OCI-LY7 (cell line): ENCODE data around the gene DNASE1L1. TPM values are rescaled to one million over a fixed set of nuclear protein-coding genes. Genes with fewer than 3 reads are reported as not detected.
A peak's percentile ranks its signal among the peaks of the same experiment; 100 is the strongest.

ENCODE experiments used
- BruUV-seq: library from RNA; stranded (reverse); fragments of 400-500 nt; replicated peaks from 2 replicates; lab custom pipeline; 2021; lab: Mats Ljungman, UMichigan
- CTCF ChIA-PET: fragments of 300-600 bp; sonication (Branson Sonifier 250); formaldehyde crosslinking; loops from one replicate; lab custom pipeline; 2022; ENCODE audit warnings: antibody characterized with exemption; ENCODE audit not compliant: unreplicated experiment; lab: Charles Lee
- POLR2A ChIA-PET: fragments of 300-600 bp; sonication (Branson Sonifier 250); formaldehyde crosslinking; loops from one replicate; lab custom pipeline; 2022; ENCODE audit warnings: antibody characterized with exemption; lab: Charles Lee
- DNase-seq: peaks from one replicate; pipeline ENCODE4 v3.0.0-alpha.2; 2015; ENCODE audit warnings: low spot score
- H2AFZ ChIP-seq: fragments of 200-600 bp; sonication (generic), shearing (Covaris generic); 2 replicates; pipeline ENCODE4 v1.6.1; 2014; ENCODE audit warnings: mild to moderate bottlenecking, antibody characterized with exemption, low read length, moderate library complexity
- H3K27ac ChIP-seq: fragments of 200-600 bp; sonication (generic); 2 replicates; pipeline ENCODE4 v1.5.1; 2014; ENCODE audit warnings: mixed run types, low read depth, mild to moderate bottlenecking, moderate library complexity, low read length, inconsistent platforms; ENCODE audit not compliant: poor library complexity, severe bottlenecking
- H3K36me3 ChIP-seq: fragments of 200-600 bp; sonication (generic); 2 replicates; pipeline ENCODE4 v1.6.1; 2014; ENCODE audit warnings: mild to moderate bottlenecking, antibody characterized with exemption, low read length, moderate library complexity, mixed read lengths; ENCODE audit not compliant: insufficient read depth
- H3K4me1 ChIP-seq: fragments of 200-600 bp; sonication (generic); 2 replicates; pipeline ENCODE4 v1.5.1; 2014; ENCODE audit warnings: mild to moderate bottlenecking, low read length; ENCODE audit not compliant: insufficient read depth, poor library complexity, severe bottlenecking
- H3K4me2 ChIP-seq: fragments of 200-600 bp; sonication (generic); 2 replicates; pipeline ENCODE4 v1.6.1; 2014; ENCODE audit warnings: mild to moderate bottlenecking, low read length
- H3K4me3 ChIP-seq: fragments of 200-600 bp; sonication (generic); 2 replicates; pipeline ENCODE4 v1.5.1; 2014; ENCODE audit warnings: mild to moderate bottlenecking, low read depth, low read length; ENCODE audit not compliant: poor library complexity, severe bottlenecking
- H3K79me2 ChIP-seq: fragments of 200-600 bp; sonication (generic); 2 replicates; pipeline ENCODE4 v1.6.1; 2016; ENCODE audit warnings: low read depth, mild to moderate bottlenecking, low read length, moderate library complexity, mixed read lengths; ENCODE audit not compliant: insufficient read depth
- H3K9me2 ChIP-seq: fragments of 200-600 bp; sonication (generic); 2 replicates; pipeline ENCODE4 v1.6.1; 2016; ENCODE audit warnings: mild to moderate bottlenecking, low read length, mixed read lengths; ENCODE audit not compliant: insufficient read depth
- H3K9me3 ChIP-seq: fragments of 200-600 bp; sonication (generic); 2 replicates; pipeline ENCODE4 v1.6.1; 2014; ENCODE audit warnings: mild to moderate bottlenecking, mixed run types, low read length, mixed read lengths
- H4K20me1 ChIP-seq: fragments of 200-600 bp; sonication (generic); 2 replicates; pipeline ENCODE4 v1.6.1; 2014; ENCODE audit warnings: mild to moderate bottlenecking, antibody characterized with exemption, low read length, moderate library complexity, mixed read lengths; ENCODE audit not compliant: insufficient read depth
- CTCF ChIP-seq: fragments of 200-600 bp; sonication (generic); conservative IDR thresholded peaks from 2 replicates; pipeline ENCODE4 v1.5.1; 2014; ENCODE audit warnings: mild to moderate bottlenecking, antibody characterized with exemption, low read length, moderate library complexity, mixed read lengths
- EZH2phosphoT487 ChIP-seq: fragments of 200-600 bp; sonication (generic); IDR thresholded peaks from 2 replicates; pipeline ENCODE4 v1.6.1; 2018; ENCODE audit warnings: low read depth, borderline replicate concordance, mild to moderate bottlenecking, mixed run types, antibody characterized with exemption, low read length, moderate library complexity, mixed read lengths
- intact Hi-C: fragments of 100-400 bp; cut with micrococcal nuclease; formaldehyde crosslinking; loops from one replicate; pipeline ENCODE4 v1.10.0; 2022; ENCODE audit not compliant: unreplicated experiment
- total RNA-seq, 2 experiments: library from RNA; depleted of rRNA in 1 of 2; stranded (reverse); fragments of >200 nt in 1 of 2; shearing (Covaris generic) in 1 of 2; gene quantifications; 2 replicates each; pipeline ENCODE4 v1.2.3, GENCODE V29; 2014 to 2022

Gene DNASE1L1
- total RNA-seq, 2 experiments from 2014 or later = 23.1 to 30.1 TPM

GRCh38 chrX:154359362-154360154 lies 49.5 kb downstream of the DNASE1L1 start:
- H3K9me2 ChIP-seq = no peaks in the 10 kb centered on the region
- no peak for TF ChIP-seq EZH2phosphoT487
- TF ChIP-seq CTCF = no peak
- no peaks in the 10 kb centered on the region for H3K9me3 ChIP-seq
- no peaks in the 10 kb centered on the region for H4K20me1 ChIP-seq
- no peak for DNase-seq
- no peaks in the 10 kb centered on the region for H3K79me2 ChIP-seq
- peaks cover 55% of the 10 kb centered on the region for H3K36me3 ChIP-seq
- no peaks in the 10 kb centered on the region for H3K4me1 ChIP-seq
- H3K27ac ChIP-seq = no peak overlapping the region
- H3K4me3 ChIP-seq = no peak overlapping the region
- H2AFZ ChIP-seq = no peak overlapping the region
- H3K4me2 ChIP-seq = no peak overlapping the region
- CTCF ChIA-PET = no interaction called here
- intact Hi-C loops = no loop called here
- BruUV-seq = TSS peak; percentile 83
- POLR2A ChIA-PET = no interaction called here

- no peaks in the 10 kb centered on the region for H3K79me2 ChIP-seq
- no peak for TF ChIP-seq EZH2phosphoT487
- no peak for TF ChIP-seq CTCF
- peaks cover 55% of the 10 kb centered on the region for H3K36me3 ChIP-seq
- H3K9me2 ChIP-seq = no peaks in the 10 kb centered on the region
- no peaks in the 10 kb centered on the region for H3K4me1 ChIP-seq
- H3K4me2 ChIP-seq = no peak overlapping the region
- BruUV-seq = no TSS peak
- H2AFZ ChIP-seq = no peak overlapping the region
- intact Hi-C loops = no loop called here
- no peak for DNase-seq
- ChIA-PET POLR2A (no interaction called here), CTCF (no interaction called here)
- no peaks in the 10 kb centered on the region for H4K20me1 ChIP-seq
- no peak overlapping the region for H3K27ac ChIP-seq
- H3K9me3 ChIP-seq = no peaks in the 10 kb centered on the region
- no peak overlapping the region for H3K4me3 ChIP-seq
Observed at GRCh38 chrX:154358829-154359228, 50.2 kb downstream of the DNASE1L1 start.

GRCh38 chrX:154358011-154358410 lies 51.0 kb downstream of the DNASE1L1 start:
- Histone ChIP-seq H3K27ac (no peak overlapping the region), H3K4me1 (no peaks in the 10 kb centered on the region), H2AFZ (no peak overlapping the region), H3K36me3 (peaks cover 63% of the 10 kb centered on the region), H3K4me2 (no peak overlapping the region), H3K4me3 (no peak overlapping the region), H3K79me2 (no peaks in the 10 kb centered on the region), H4K20me1 (no peaks in the 10 kb centered on the region), H3K9me3 (no peaks in the 10 kb centered on the region), H3K9me2 (no peaks in the 10 kb centered on the region)
- no peak for DNase-seq
- no TSS peak for BruUV-seq
- TF ChIP-seq EZH2phosphoT487 = no peak
- no peak for TF ChIP-seq CTCF
- intact Hi-C loops = no loop called here
- ChIA-PET CTCF (no interaction called here), POLR2A (no interaction called here)
